ENCODE measurements around the gene BAG3. TPM values are rescaled to one million over a fixed set of nuclear protein-coding genes. Genes with fewer than 3 reads are reported as not detected.

BAG3 gene
- total and polyA plus RNA-seq, 2 of the 8 experiments (the other 6 are each of a cell fraction or from before 2014, with no cell fraction given): 3.5 to 13.3 TPM

DNA sequence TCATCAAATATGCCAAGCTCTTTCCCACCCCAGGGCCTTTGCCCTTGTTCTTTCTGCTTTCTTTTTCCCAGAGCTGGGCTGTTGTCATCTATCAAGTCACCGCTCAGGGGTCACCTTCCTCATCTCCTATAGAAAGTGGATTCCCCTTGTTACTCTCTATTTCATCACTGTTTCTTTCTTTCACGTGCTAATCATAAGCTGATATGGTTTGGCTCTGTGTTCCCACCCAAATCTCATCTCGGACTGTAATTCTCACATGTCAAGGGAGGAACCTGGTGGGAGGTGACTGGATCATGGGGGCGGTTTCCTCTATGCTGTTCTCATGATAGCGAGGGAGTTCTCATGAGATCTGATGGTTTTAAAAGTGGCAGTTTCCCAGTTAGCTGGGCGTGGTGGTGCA, 37.4 kb upstream of the BAG3 start:
- Histone ChIP-seq H3K56ac (replicated peaks; ENCODE audit: insufficient read length, low read depth, low read length) (no peak overlapping the region), H2BK5ac (ENCODE audit: low read depth, low read length) (no peak overlapping the region), H3K9ac (replicated peaks in 1 of 4; ENCODE audit: extremely low read depth in 1 of 4, low read depth in 3 of 4, low read length in 3 of 4) (no peak overlapping the region), H3K14ac (ENCODE audit: insufficient read length) (no peak overlapping the region), H3K4ac (replicated peaks; ENCODE audit: insufficient read length, low read depth, low read length) (no peak overlapping the region), H3K18ac (ENCODE audit: extremely low read depth, low read length) (no peak overlapping the region), H2AK5ac (ENCODE audit: low read depth, low read length) (no peak overlapping the region), H2BK120ac (replicated peaks; ENCODE audit: low read depth, low read length) (no peak overlapping the region), H4K20me1 (replicated peaks in 1 of 2; ENCODE audit: control insufficient read depth in 1 of 2, insufficient read depth in 2 of 2, low read length in 2 of 2) (no peaks in the 10 kb centered on the region), H3K36me3 (ENCODE audit: control insufficient read depth in 2 of 4, insufficient read depth in 4 of 4, low read length in 3 of 4) (no peaks in the 10 kb centered on the region), H2AFZ (ENCODE audit: low read length) (no peak overlapping the region), H3K27ac (ENCODE audit: low read depth, low read length) (no peak overlapping the region), H3K4me2 (ENCODE audit: insufficient read depth in 1 of 2, low read depth in 2 of 2, low read length in 2 of 2) (no peak overlapping the region), H3K79me1 (ENCODE audit: low read depth, low read length) (no peaks in the 10 kb centered on the region), H4K91ac (replicated peaks; ENCODE audit: insufficient read length, low read length) (no peak overlapping the region), H4K5ac (ENCODE audit: insufficient read length, low read depth, low read length) (no peak overlapping the region), H3K79me2 (ENCODE audit: control insufficient read depth in 1 of 2, insufficient read depth in 2 of 2, low read length in 2 of 2) (no peaks in the 10 kb centered on the region), H3K23ac (ENCODE audit: insufficient read length) (no peak overlapping the region), H3K4me3 (ENCODE audit: extremely low read depth in 1 of 4, insufficient read depth in 2 of 4, low read depth in 3 of 4, low read length in 4 of 4) (no peak overlapping the region), H2BK12ac (ENCODE audit: low read depth, low read length) (no peak overlapping the region), H3K23me2 (ENCODE audit: low read depth, low read length) (no peaks in the 10 kb centered on the region; the same call in 1 of the 2 replicates), H3K9me3 (ENCODE audit: insufficient read depth in 2 of 2, low read depth in 1 of 2, low read length in 1 of 2) (no peaks in the 10 kb centered on the region), H2BK15ac (ENCODE audit: low read length) (no peak overlapping the region), H3K4me1 (replicated peaks in 1 of 4; ENCODE audit: control insufficient read depth in 3 of 4, insufficient read depth in 4 of 4, low read length in 3 of 4) (no peaks in the 10 kb centered on the region; a peak in 1 of 7 replicates), H3K27me3 (replicated peaks in 1 of 4; ENCODE audit: control insufficient read depth in 3 of 4, extremely low read depth in 1 of 4, insufficient read depth in 3 of 4, low read length in 3 of 4) (no peaks in the 10 kb centered on the region), H2BK20ac (ENCODE audit: low read length) (no peak overlapping the region), H4K8ac (ENCODE audit: extremely low read depth, insufficient read depth, low read length) (no peak overlapping the region)
- TF ChIP-seq RXRA (IDR thresholded peaks at IDR 0.05; ENCODE audit: insufficient read depth, low read depth, low read length) (no peak), PHF8 (conservative IDR thresholded peaks at IDR 0.05; ENCODE audit: low read depth, low read length) (no peak)
- FAIRE-seq (no peak), DNase-seq (ENCODE audit: low read depth in 1 of 2, low spot score in 2 of 2) (no peak)
- ChIA-PET CTCF (ENCODE audit: partially characterized antibody) (interaction anchor here (0.7 to 2.0 kb wide), 8 partner anchors 11 to 137 kb away, joined by 3 to 8 read pairs (median 4); no protein-coding TSS in a partner anchor), POLR2A (ENCODE audit: partially characterized antibody) (interaction anchor here (1.5 to 1.7 kb wide), 2 partner anchors 9 to 16 kb away, joined by 4 to 5 read pairs; partner anchors contain the start of gene TIAL1)
- 93% methylated on average over 4 of the region's 6 CpGs; no CpG with 5 or more reads in 1 of the 2 experiments for WGBS, 2 experiments (ENCODE audit: extremely low coverage in 1 of 2, insufficient coverage in 1 of 2, insufficient read length in 1 of 2, insufficient replicate concordance in 2 of 2, low coverage in 1 of 2, low lambda C conversion rate in 2 of 2, missing lambda C conversion rate in 1 of 2)

Data from H1 (cell line).